Measurements from ENCODE around the gene MRC2.

MRC2 gene

GRCh38 chr17:62641153-62641552 lies 13.7 kb downstream of the MRC2 start:
- DNase-seq (ENCODE audit: low spot score) = no peak

- no peak for DNase-seq (ENCODE audit: low spot score)
Measured at GRCh38 chr17:62641951-62642350, 14.5 kb downstream of the MRC2 start.

- DNase-seq (ENCODE audit: low spot score) = no peak
Measured at GRCh38 chr17:62643496-62643895, 16.0 kb downstream of the MRC2 start.

GRCh38 chr17:62644487-62645173 lies 17.2 kb downstream of the MRC2 start:
- DNase-seq (ENCODE audit: low spot score) = no peak

- no peak for DNase-seq (ENCODE audit: low spot score)
Measured at GRCh38 chr17:62648251-62648955, 20.9 kb downstream of the MRC2 start.

- DNase-seq (ENCODE audit: low spot score) = no peak
Measured at GRCh38 chr17:62648956-62649294, 21.5 kb downstream of the MRC2 start.

GRCh38 chr17:62649570-62649969 lies 22.1 kb downstream of the MRC2 start:
- no peak for DNase-seq (ENCODE audit: low spot score)

GRCh38 chr17:62650587-62650986 lies 23.1 kb downstream of the MRC2 start:
- no peak for DNase-seq (ENCODE audit: low spot score)

GRCh38 chr17:62652251-62653001 lies 25.0 kb downstream of the MRC2 start:
- peak; percentile 85 for DNase-seq (ENCODE audit: low spot score)

- DNase-seq (ENCODE audit: low spot score) = peak; percentile 78
Measured at GRCh38 chr17:62653002-62653825, 25.7 kb downstream of the MRC2 start.

- peak; percentile 82 for DNase-seq (ENCODE audit: low spot score)
Measured at GRCh38 chr17:62653826-62654761, 26.6 kb downstream of the MRC2 start.

- DNase-seq (ENCODE audit: low spot score) = no peak
Measured at GRCh38 chr17:62655656-62656055, 28.2 kb downstream of the MRC2 start.

- DNase-seq (ENCODE audit: low spot score) = no peak
Measured at GRCh38 chr17:62656446-62656845, 29.0 kb downstream of the MRC2 start.

GRCh38 chr17:62657145-62657665 lies 29.7 kb downstream of the MRC2 start:
- DNase-seq (ENCODE audit: low spot score) = no peak

- no peak for DNase-seq (ENCODE audit: low spot score)
Measured at GRCh38 chr17:62657690-62658089, 30.2 kb downstream of the MRC2 start.

GRCh38 chr17:62658136-62658920 lies 30.9 kb downstream of the MRC2 start:
- DNase-seq (ENCODE audit: low spot score) = no peak

- DNase-seq (ENCODE audit: low spot score) = no peak
Measured at GRCh38 chr17:62660629-62661118, 33.2 kb downstream of the MRC2 start.

- DNase-seq (ENCODE audit: low spot score) = no peak
Measured at GRCh38 chr17:62661337-62661736, 33.9 kb downstream of the MRC2 start.

GRCh38 chr17:62662855-62663254 lies 35.4 kb downstream of the MRC2 start:
- DNase-seq (ENCODE audit: low spot score) = no peak

- DNase-seq (ENCODE audit: low spot score) = no peak
Measured at GRCh38 chr17:62663304-62663703, 35.8 kb downstream of the MRC2 start.

Data from AG08396 (cell line).